Umbilical cord (tissue), 2 donors: ENCODE measurements around the gene SH3PXD2A. TPM values are rescaled to one million over a fixed set of nuclear protein-coding genes. Genes with fewer than 3 reads are reported as not detected.

Experiments
- DNase-seq: peaks from one replicate; pipeline ENCODE4 v3.0.0-alpha.2; 2015; ENCODE audit warnings: low spot score
- total RNA-seq: library from RNA; depleted of rRNA; stranded (reverse); fragments of >200 nt; gene quantifications from one replicate; pipeline ENCODE4 v1.2.3, GENCODE V29; 2014; ENCODE audit warnings: low replicate concordance; ENCODE audit not compliant: insufficient read depth

The SH3PXD2A gene
- total RNA-seq, 1 donor from 2014 or later, result 38.3 TPM

DNA sequence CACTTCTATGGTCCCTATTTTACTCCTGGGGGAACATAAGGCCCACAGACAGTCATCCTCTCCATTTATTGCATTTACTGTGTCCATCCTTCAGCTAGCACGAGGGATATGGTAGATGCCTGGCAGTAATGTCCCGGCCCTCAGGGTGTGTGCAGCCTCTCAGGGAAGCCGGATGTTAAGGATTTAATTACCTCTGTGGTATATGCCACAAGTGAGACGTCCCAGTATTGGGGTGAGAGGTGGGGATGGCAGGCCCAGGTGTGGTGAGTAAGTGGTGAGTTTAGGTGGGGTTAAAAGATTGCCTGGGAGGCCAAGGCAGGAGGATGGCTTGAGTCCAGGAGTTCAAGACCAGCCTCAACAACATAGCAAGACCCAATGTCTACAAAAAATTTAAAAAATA is 144.9 kb downstream of the SH3PXD2A start:
- no peak for DNase-seq

DNA sequence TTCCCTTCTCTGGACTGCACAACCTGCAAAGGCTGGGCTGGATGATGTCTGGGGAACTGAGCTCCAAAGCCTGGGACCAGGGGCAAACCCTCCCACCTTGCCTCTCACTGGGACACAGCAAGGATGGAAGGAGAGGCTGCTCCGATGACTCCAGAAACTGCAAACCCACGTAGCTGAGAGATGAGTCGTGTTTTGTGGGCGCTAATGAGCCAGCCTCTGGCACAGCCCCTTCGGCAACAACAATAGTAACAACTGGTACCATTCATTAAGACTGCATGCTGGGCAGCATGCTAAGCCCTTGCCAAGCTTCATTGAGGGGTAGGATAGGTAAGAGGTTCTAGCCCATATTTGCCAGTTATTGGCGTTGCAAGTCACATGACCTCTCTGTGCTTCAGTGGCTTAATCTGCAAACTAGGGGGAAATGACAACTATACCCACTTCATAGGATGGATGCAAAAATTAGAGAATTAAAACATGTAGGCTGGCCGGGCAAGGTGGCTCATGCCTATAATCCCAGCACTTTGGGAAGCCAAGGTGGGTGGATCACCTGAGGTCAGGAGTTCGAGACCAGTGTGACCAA is 145.9 kb downstream of the SH3PXD2A start:
- DNase-seq, result no peak

DNA sequence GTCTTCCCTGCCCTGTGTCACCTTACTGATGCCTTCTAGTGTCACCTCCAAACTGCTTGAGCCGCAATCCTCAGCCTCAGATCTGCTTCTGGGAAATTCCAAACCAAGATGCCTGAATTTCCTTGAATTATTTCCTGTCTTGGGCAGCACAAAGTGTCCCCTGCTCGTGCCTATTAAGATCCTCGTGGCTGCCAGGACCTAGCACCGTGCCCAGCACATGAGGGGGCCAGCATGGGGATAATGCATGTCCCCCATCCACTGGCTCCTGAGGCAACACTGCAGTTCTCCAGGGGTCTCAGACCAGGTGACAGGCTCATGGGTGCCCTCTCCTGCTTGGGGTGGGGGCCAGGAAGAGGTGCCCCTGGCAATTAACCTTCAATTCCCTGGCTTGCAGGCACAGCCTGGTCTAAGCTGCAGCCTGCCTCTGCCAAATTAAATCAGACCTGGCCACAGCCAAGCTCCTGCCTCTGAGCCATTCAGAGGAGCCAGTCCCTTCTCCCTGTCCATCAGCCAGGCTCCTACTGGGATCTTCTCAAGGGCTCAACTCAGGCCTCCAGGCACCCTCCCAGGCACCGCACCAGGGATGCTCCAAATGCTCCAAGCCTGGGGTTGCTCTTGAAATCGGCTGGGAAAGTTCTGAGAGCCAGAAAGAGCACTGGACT is 146.6 kb downstream of the SH3PXD2A start:
- DNase-seq, result no peak

DNA sequence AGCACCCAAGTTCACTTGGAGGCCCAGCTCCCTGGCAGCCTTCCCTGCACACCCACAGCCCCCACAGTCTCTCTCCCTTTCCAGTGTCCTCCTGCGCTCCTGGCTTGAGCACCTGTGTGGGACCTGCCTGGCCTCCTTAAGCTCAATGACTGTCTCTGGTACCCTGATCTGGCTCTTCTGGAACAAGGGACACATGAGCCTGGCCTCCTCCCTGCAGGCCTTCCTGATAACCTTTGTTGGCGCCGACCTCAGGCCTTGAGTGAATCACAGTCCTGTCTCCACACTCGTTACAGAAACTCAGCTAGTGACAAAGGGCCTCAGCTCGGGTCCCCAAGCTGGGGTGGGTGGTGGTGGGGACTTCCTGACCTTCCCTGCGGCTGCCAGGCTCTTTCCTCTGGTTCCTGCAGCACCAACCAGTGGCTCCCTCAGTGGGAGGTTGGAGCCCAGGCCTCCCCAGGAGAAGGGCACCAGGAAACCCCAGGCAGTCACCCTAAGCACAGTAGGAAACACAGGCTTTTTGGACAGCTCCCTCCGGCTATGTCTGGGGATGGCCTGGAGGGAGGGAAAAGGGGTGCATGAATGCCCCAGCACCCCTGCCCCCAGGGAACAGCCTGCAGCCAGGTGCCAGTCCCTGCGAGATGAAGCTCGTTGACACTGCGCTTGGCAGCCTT is 147.3 kb downstream of the SH3PXD2A start:
- DNase-seq, result no peak

DNA sequence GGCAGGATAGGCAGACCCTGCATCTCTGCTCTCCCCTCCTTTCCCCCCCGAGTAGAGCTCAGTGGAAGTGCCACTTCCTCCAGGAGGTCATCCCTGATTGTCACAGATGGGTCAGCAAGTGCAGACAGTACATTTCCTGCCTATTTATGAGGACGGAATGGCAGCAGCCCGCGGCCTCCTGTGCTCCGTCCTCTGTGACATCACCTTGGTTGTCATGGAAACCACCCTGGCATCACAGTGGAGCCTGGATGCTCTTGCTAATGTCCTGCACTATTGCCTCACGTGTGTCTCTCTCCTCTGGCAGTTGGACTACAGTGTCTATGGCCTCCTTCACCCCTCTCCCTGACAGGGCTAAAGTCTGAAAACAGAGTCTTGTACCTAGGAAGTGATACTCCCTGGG is 148.6 kb downstream of the SH3PXD2A start:
- DNase-seq, result no peak

DNA sequence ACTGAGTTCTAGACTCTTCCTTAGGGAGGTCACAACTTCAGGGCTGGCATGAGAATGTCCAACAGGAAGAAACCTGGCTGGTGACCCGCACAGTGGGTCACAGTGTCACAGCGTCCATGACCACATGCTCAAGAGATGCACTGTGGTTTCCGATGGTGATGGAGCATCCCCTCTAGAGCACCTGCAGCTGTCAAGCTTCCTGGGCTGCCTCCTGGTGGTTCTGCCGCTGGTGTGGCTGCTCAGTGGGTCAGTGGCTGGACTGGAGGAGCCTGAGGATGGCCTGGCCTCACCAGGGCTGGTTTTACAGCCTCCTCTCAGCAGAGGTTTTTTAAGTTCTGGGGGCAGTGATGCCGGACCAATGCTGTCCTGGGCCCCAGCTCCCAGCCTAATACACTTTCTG is 149.3 kb downstream of the SH3PXD2A start:
- DNase-seq, result no peak

DNA sequence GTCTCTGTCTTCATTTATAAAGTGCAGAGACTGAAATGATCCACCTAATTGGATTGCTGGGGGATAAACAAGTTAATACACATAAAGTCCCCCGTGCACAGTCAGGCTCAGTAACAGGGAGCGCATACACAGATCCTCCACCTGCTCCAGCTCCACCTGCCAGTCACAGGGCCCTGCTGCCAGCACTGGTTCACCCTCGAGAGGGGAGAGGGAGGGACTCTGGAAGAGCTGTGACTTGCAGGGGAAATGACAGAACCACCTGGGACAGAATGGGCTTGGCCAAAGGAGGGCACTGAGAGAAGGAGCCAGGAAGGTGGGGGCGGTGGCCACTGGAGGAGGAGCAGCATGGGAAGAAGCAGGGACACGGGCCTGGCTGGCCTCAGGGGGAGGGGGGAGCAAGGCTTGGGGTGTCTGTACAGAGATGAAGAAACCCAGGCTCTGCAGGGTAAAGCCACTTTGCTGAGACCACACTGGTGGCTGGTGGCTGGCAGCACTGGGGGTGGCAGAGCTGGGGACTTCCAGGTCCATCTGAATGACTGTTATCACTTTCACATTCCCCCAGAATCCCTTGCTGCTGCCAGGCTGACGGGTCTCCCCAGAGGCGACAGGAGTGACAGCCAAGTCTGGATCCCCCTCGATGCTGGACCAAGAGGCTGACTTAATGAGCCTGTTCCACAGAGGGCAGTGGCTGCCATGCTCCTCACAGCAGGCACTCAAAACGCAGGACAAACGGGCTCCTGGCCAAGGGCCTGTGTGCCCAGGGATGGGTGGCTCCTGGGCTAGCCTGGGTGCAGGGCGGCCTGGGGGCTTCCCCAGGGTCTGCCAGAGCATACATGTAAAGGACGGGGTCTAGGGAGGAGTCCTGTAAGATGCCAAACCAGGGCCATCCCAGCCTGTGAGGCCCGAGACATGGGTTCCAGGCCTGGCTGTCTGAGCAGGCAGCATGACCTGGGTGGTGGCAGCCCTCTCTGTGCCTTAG is 151.1 kb downstream of the SH3PXD2A start:
- no peak for DNase-seq

DNA sequence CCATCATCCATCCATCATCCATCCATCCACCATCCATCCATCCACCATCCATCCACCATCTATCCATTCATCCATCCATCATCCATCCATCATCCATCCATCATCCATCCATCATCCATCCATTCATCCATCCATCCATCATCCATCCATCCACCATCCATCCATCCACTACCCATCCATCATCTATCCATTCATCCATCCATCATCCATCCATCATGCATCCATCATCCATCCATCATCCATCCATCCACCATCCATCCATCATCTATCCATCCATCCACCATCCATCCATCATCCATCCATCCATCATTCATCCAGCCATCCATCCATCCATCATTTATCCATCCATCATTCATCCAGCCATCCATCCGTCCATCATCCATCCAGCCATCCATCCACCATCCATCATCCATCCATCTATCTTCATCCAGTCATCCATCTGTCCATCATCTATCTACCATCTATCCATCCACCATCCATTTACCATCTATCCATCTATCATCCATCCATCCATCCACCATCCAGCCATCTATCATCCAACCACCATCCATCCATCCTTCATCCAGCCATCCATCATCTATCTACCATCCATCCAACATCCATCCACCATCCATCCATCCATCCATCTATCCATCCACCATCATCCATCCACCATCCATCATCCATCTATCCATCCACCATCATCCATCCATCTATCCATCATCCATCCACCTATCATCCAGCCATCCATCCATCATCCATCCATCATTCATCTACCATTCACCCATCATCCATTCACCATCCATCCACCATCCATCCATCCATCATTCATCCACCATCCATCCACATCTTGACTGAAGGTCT is 153.8 kb downstream of the SH3PXD2A start:
- DNase-seq, result no peak

DNA sequence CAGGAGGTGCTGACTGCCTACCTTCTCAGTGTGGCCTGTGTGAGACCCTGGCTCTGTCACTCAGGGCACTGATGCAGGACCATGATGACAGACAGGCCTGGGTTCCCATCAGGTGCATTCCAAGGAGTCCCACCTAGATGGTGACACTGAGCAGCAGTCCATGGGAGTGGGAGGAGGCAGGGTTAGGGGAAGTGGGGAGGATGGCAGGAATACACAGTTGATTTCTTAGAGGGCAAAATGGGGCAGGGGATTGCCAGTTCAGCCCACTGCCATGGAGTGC is 155.0 kb downstream of the SH3PXD2A start:
- no peak for DNase-seq

DNA sequence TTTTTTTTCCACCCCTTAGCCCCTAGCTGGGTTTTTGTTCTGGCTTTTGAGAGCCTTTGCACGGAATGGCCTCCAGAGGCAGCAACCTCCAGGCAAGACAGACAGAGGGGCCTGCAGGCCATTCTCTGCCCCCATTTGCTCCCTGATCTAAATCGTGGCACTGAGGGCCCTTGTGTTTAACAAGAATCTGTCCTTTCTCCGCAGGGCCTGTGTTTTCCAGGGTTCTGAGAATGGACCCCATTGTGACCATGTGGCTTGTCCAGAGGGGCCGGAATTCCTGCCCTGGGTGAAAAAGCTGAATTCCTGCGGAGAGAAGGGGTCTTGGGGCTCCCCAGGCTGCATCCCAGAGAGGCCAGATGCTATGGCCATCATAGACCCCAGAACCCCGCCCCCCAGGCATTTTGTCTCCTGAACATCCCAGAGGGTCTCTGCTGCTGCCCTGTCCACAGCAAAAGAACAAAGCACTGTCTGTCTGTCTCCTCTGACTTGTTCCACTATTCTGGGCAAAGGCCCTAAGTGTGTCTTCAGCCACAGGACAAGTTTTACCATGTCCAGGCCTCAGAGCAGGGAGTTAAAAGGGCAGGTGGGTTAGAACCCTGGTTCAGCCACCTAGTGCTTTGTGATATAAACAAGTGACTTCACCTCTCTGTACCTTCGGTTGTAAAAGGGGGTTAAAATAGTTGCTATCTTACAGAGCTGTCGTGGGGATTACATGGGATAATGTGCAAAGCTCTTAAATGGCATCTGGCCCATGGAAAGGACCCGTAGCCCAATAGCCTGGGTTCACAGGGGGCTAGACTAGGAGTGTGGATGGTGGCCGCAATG is 155.6 kb downstream of the SH3PXD2A start:
- DNase-seq, result no peak

DNA sequence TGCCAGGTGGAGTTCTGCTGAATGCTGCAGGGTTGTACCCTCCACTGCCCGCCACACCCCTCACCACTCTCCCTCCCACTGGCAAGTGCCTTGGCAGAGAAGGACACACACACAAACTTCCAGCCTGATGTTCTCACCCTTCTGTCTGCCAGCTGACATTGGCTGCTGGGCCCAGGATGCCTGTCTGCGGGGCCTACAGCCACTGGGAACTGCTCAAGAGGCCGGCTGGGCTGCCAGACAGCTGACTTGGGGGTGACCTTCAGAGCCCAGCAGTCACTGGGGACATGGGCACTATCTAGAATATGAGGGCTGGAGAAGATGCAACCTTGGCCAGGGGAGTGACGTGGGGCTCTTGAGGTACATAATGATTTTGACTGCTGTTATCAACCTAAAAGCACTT is 157.1 kb downstream of the SH3PXD2A start:
- DNase-seq, result no peak

DNA sequence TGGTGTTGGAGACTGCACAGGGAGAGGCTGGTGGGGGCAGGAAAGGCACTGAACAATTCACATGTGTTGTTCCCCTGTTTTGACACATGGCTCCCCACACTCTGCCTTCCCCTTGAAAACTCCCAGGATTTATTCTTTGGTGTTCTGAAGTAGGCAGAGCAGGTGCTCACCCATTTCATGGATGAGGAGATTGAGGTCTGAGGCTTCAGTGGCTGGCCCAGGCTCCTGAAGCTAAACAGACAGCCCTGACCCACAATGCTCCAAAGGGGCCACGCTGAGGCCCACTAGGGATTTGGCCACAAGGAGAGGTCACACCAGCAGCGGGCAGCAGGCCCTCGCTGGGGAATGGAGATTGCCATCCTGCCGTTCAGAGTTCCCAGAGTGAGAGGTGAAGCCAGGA is 157.6 kb downstream of the SH3PXD2A start:
- DNase-seq, result no peak

DNA sequence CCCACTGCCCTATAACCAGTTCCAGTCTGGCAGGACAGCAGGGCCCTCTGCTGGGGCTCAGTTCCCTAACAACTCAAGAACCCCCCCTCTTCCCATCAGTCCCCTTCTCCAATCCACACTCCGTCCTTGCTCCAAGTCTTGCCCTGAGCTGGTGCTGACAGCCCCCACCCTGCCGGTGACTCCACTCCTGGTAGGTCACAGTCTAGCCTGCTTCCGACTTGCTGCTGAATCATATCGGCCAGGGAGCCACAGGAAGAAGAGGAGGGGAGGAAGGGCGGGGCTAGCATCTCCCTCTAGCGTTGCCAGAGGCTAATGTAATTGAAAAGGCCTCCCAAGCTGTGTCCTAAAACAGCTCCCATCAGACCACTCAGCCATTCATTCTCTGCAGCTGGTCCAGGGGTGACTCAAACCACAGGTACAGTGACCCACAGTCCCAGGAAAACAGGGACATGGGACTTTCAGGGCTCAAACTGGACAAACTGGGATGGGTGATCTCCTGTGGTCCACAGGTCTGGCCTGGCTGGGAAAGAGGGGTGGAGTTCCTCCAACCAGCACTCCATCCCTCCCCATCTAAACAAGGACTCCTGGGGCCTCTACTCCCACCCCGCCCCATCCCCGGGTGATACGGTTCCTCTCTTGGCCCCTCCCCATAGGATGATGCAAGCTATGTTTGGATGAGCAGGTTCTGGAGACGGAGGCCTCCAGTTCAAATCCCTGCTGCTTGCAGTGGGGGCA is 158.8 kb downstream of the SH3PXD2A start:
- DNase-seq, result peak; percentile 72

DNA sequence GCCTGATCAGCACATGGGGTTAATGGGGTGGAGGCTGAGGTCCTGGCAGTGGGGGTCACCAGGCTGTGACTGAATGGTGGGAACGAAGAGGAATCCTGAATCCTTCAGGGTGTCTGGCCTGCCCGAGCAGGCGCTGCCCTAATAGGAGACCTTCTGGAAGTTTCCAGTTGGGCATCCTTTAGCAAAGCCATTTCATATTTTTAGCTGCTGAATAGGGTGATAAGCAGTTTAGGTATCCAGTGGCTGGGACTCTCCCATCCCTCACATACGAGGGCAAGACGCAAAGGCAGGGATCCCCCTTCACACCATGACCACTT is 159.3 kb downstream of the SH3PXD2A start:
- no peak for DNase-seq

DNA sequence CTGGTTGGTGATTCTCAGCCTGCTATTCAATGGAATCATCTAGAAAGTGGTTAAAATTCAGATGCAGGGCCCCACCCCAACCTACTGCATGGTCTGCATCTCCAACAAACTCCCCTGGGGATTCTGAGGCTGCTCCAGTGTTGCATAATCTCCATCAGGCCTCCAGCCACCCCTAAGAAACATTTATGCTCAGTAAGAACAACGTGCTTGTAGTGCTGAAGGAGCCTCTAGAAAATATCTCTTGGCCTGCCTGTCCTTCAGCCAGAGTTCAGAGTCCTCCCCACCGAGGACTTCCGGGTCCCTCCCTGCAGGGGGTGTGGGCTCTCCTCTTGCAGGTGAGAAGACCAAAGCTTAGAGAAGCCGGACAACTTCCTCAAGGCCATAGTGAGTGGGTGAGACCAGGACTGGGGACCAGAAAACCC is 159.8 kb downstream of the SH3PXD2A start:
- DNase-seq, result peak; percentile 42

DNA sequence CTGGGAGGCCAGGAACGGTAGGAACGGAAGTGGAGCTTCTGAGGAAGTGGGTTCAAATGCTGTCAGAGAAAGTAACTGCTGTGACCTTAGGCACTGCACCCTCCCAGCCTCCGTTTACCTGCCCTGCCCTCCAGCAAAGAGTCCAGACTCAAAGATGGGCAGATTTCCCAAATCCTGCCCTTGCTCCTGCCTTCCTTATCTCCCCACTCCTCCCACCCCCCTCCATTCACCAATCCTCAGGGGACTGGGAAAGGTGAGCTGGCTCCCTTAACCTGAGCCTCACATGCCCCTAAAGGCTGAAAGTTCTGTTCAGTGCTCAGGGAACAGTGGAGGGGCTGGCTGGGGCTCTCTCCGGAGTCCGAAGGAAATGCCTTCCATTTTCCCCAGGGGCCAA is 161.6 kb downstream of the SH3PXD2A start:
- no peak for DNase-seq

DNA sequence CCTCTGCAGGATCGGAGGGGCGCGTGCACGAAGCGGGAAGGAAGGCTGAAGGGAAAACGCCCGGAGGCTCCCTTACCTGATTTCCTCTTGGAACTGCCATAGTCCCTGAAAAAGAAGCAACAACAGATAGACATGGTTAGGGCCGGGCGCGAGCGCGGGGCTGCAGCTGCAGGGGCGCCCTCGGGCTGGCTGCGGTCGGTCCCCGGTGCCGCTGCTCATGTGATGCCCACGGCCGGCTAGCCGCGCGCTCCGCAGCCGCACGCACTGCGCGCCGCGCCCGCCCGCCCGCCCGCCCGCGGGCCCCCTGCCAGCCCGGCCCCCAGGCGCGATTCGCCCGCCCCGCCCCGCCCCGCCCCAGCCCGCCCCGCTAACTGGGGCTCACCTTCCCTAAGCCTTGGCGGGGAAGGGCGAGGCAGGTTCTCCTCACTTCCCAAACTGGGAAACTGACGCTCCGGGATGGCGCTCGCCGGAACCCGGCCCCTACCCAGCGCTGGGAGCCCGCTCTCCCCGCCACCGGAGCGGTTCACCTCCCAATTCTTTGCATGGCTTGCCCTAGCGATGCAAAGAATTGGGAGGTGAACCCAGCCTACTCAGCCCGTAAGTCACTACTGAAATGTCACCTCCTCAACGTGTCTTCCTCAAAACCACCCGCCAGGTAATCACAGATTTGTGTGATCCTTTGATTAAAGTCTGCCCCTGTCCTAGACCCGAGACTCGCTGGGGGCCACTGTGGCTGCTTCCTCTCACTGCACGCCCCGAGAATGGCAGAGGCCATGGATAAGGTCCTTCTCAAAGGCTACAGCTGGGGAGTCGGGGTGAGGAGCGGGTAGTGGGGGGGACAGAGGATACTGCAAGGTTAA is 162.2 kb downstream of the SH3PXD2A start:
- no peak for DNase-seq

DNA sequence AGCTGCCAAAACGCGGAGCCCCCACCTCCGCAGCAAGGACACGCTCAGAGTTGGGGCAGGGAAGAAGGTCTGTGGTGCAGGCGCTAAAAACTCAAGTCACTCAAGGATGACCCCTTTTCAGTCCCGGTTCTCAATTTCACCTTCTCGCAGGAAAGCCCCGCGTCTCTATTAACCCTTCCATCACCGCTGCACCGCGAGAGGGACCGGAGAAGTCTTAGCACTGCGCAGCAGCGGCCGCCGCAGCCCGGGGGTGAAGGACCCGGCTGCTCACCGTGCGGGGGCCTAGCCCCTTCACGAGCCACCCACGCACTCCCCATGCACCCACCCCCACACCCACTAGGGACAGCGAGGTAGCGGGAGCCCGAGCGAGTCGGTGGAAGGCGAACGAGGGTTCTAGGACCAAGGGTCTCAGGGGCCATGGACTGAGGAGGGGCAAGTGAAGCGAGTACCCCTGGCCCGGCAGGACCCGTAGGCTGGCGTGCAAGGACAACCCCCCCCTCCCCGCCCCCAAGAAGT is 162.9 kb downstream of the SH3PXD2A start:
- no peak for DNase-seq
